Endodermal cell (in vitro differentiated cells): ENCODE measurements around the gene ARHGAP8. TPM values are rescaled to one million over a fixed set of nuclear protein-coding genes. Genes with fewer than 3 reads are reported as not detected.
"Not testable (repeated sequence)": the region's sequence is repeated elsewhere in the genome, so short reads cannot be mapped to it uniquely, and the experiment has no call there.

Source experiments
- DNase-seq: peaks from one replicate; pipeline ENCODE4 v3.0.0-alpha.2; 2017
- H3K27ac ChIP-seq: 2 replicates; pipeline ENCODE4 v1.5.1; 2013; ENCODE audit warnings: mild to moderate bottlenecking, low read depth, low read length, moderate library complexity
- H3K27me3 ChIP-seq: 2 replicates; pipeline ENCODE4 v1.6.1; 2013; ENCODE audit warnings: mild to moderate bottlenecking, low read length, moderate library complexity; ENCODE audit not compliant: insufficient read depth, control insufficient read depth, poor library complexity, severe bottlenecking
- H3K36me3 ChIP-seq: 2 replicates; pipeline ENCODE4 v1.7.0; 2013; ENCODE audit warnings: mild to moderate bottlenecking, low read length, moderate library complexity; ENCODE audit not compliant: control insufficient read depth, insufficient read depth
- H3K4me1 ChIP-seq: one replicate; pipeline ENCODE4 v1.7.0; 2013; ENCODE audit warnings: low read length; ENCODE audit not compliant: control insufficient read depth, insufficient read depth
- H3K4me3 ChIP-seq: 2 replicates; pipeline ENCODE4 v1.5.1; 2013; ENCODE audit warnings: mild to moderate bottlenecking, low read length, moderate library complexity
- H3K9ac ChIP-seq: 2 replicates; pipeline ENCODE4 v1.6.1; 2013; ENCODE audit warnings: mild to moderate bottlenecking, low read length, moderate library complexity; ENCODE audit not compliant: poor library complexity, severe bottlenecking; ENCODE audit errors: extremely low read depth
- H3K9me3 ChIP-seq: 2 replicates; pipeline ENCODE4 v1.6.1; 2013; ENCODE audit warnings: mild to moderate bottlenecking, low read length, moderate library complexity; ENCODE audit not compliant: control insufficient read depth
- H3K27ac Mint-ChIP-seq: 2 replicates; pipeline ENCODE4 v1.8.0; 2020; ENCODE audit warnings: mixed read lengths
- H3K27me3 Mint-ChIP-seq: 2 replicates; pipeline ENCODE4 v1.8.0; 2021; ENCODE audit warnings: mild to moderate bottlenecking, mixed read lengths; ENCODE audit not compliant: insufficient read depth
- H3K36me3 Mint-ChIP-seq: 2 replicates; pipeline ENCODE4 v1.8.0; 2020; ENCODE audit warnings: low read depth, mixed read lengths
- H3K4me1 Mint-ChIP-seq: 2 replicates; pipeline ENCODE4 v1.8.0; 2020; ENCODE audit warnings: mixed read lengths
- H3K4me3 Mint-ChIP-seq: 2 replicates; pipeline ENCODE4 v1.8.0; 2020; ENCODE audit warnings: mild to moderate bottlenecking, moderate library complexity, mixed read lengths
- H3K9me3 Mint-ChIP-seq: 2 replicates; pipeline ENCODE4 v1.8.0; 2020; ENCODE audit warnings: mild to moderate bottlenecking, mixed read lengths
- WGBS, 2 experiments: methylation state at CpG; one replicate each; pipeline versions ENCODE4 v1.1.5 to v1.1.7; 2013; ENCODE audit warnings: missing lambda C conversion rate in 2 of 2, mixed read lengths in 1 of 2; ENCODE audit not compliant: insufficient coverage in 1 of 2, insufficient read length in 1 of 2; 5-methylcytosine and 5-hydroxymethylcytosine counted together
- total RNA-seq, 2 donors: library from RNA; stranded (reverse); fragmentation: NEBNext Ultra II Directional in 1 of 2; extraction: Animal tissue kit (Norgen Biotek cat#: 25700) in 1 of 2; gene quantifications; 2 replicates in 1 of 2; 3 replicates in 1 of 2; pipeline ENCODE4 v1.2.1, GENCODE V29; 2021
- TF ChIP-seq, protein P1 (sequence below): fragments of 200-600 bp; sonication (generic); conservative IDR thresholded peaks from 2 replicates; pipeline ENCODE4 v1.5.0; 2021; ENCODE audit warnings: antibody characterized with exemption, mild to moderate bottlenecking

Gene ARHGAP8
- total RNA-seq, 2 donors from 2014 or later, result 45.2 to 51.3 TPM

GRCh38 chr22:44848296-44848741 is 95.9 kb downstream of the ARHGAP8 start:
- no peak overlapping the region for H3K9ac ChIP-seq
- no peak overlapping the region for H3K4me3 Mint-ChIP-seq
- no peaks in the 10 kb centered on the region for H3K4me1 ChIP-seq
- no peak overlapping the region for H3K4me3 ChIP-seq
- no peaks in the 10 kb centered on the region for H3K4me1 Mint-ChIP-seq
- no peaks in the 10 kb centered on the region for H3K27me3 Mint-ChIP-seq
- H3K27ac Mint-ChIP-seq, result no peak overlapping the region
- H3K27me3 ChIP-seq, result no peaks in the 10 kb centered on the region
- H3K9me3 ChIP-seq, result no peaks in the 10 kb centered on the region
- H3K9me3 Mint-ChIP-seq, result peaks cover 14% of the 10 kb centered on the region
- DNase-seq, result peak; percentile 38
- H3K27ac ChIP-seq, result no peak overlapping the region
- 93% methylated on average over 13 to 14 of the region's 14 CpGs for WGBS, 2 experiments
- TF ChIP-seq, protein P1, sequence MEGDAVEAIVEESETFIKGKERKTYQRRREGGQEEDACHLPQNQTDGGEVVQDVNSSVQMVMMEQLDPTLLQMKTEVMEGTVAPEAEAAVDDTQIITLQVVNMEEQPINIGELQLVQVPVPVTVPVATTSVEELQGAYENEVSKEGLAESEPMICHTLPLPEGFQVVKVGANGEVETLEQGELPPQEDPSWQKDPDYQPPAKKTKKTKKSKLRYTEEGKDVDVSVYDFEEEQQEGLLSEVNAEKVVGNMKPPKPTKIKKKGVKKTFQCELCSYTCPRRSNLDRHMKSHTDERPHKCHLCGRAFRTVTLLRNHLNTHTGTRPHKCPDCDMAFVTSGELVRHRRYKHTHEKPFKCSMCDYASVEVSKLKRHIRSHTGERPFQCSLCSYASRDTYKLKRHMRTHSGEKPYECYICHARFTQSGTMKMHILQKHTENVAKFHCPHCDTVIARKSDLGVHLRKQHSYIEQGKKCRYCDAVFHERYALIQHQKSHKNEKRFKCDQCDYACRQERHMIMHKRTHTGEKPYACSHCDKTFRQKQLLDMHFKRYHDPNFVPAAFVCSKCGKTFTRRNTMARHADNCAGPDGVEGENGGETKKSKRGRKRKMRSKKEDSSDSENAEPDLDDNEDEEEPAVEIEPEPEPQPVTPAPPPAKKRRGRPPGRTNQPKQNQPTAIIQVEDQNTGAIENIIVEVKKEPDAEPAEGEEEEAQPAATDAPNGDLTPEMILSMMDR, result no peak
- no peaks in the 10 kb centered on the region for H3K36me3 ChIP-seq
- peaks cover 34% of the 10 kb centered on the region for H3K36me3 Mint-ChIP-seq

- Histone ChIP-seq H3K27ac (no peak overlapping the region), H3K27me3 (no peaks in the 10 kb centered on the region), H3K4me3 (no peak overlapping the region), H3K4me1 (no peaks in the 10 kb centered on the region), H3K9ac (no peak overlapping the region), H3K36me3 (no peaks in the 10 kb centered on the region), H3K9me3 (no peaks in the 10 kb centered on the region)
- H3K9me3 Mint-ChIP-seq, result peaks cover 13% of the 10 kb centered on the region
- H3K36me3 Mint-ChIP-seq, result peaks cover 33% of the 10 kb centered on the region
- WGBS, 2 experiments, result 91 to 93% methylated on average over 17 to 21 of the region's 21 CpGs
- no peak overlapping the region for H3K4me3 Mint-ChIP-seq
- no peaks in the 10 kb centered on the region for H3K27me3 Mint-ChIP-seq
- peak; percentile 22 for DNase-seq
- H3K4me1 Mint-ChIP-seq, result no peaks in the 10 kb centered on the region
- H3K27ac Mint-ChIP-seq, result no peak overlapping the region
- TF ChIP-seq, protein P1, result no peak
Measured at GRCh38 chr22:44848791-44849420, 96.5 kb downstream of the ARHGAP8 start.

- Histone ChIP-seq H3K4me3 (no peak overlapping the region), H3K9me3 (no peaks in the 10 kb centered on the region), H3K27ac (no peak overlapping the region), H3K36me3 (peaks cover 6% of the 10 kb centered on the region), H3K4me1 (no peaks in the 10 kb centered on the region), H3K27me3 (no peaks in the 10 kb centered on the region), H3K9ac (no peak overlapping the region)
- TF ChIP-seq, protein P1, result no peak
- 85 to 100% methylated on average over 5 to 6 of the region's 6 CpGs for WGBS, 2 experiments
- no peaks in the 10 kb centered on the region for H3K4me1 Mint-ChIP-seq
- H3K4me3 Mint-ChIP-seq, result no peak overlapping the region
- DNase-seq, result peak; percentile 24
- no peaks in the 10 kb centered on the region for H3K9me3 Mint-ChIP-seq
- no peak overlapping the region for H3K27ac Mint-ChIP-seq
- H3K27me3 Mint-ChIP-seq, result no peaks in the 10 kb centered on the region
- peaks cover 33% of the 10 kb centered on the region for H3K36me3 Mint-ChIP-seq
Measured at GRCh38 chr22:44850946-44851345, 98.6 kb downstream of the ARHGAP8 start.

DNA sequence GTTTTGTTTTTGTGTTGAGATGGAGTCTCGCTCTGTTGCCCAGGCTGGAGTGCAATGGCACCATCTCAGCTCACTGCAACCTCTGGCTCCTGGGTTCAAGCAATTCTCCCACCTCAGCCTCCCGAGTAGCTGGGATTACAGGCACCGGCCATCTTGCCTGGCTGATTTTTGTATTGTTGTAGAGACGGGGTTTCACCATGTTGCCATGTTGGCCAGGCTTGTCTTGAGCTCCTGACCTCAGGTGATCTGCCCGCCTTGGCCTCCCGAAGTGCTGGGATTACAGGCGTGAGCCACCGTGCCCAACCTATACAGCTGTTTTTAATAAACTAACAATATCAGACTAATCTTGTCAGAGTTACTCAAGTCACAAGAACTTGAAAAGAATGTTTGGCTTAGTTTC is 102.3 kb downstream of the ARHGAP8 start:
- H3K9ac ChIP-seq, H3K27me3 Mint-ChIP-seq, H3K27ac Mint-ChIP-seq, H3K4me3 Mint-ChIP-seq, H3K27me3 ChIP-seq, H3K4me3 ChIP-seq, H3K27ac ChIP-seq, H3K4me1 ChIP-seq, H3K4me1 Mint-ChIP-seq, H3K9me3 Mint-ChIP-seq, H3K9me3 ChIP-seq: not testable (repeated sequence)
- peaks cover 18% of the 10 kb centered on the region for H3K36me3 ChIP-seq
- peaks cover 51% of the 10 kb centered on the region for H3K36me3 Mint-ChIP-seq
- DNase-seq, result peak; percentile 19
- WGBS, 2 experiments, result 96 to 98% methylated on average over 5 to 8 of the region's 8 CpGs
